Ishikawa (cell line): ENCODE results near the gene RORC.

ENCODE experiments used
- CEBPB ChIP-seq: IDR thresholded peaks from 2 replicates; pipeline ENCODE4 v1.6.1; 2012
- CREB1 ChIP-seq: IDR thresholded peaks from 2 replicates; pipeline ENCODE4 v1.6.1; 2012; ENCODE audit warnings: low read depth
- EGR1 ChIP-seq: IDR thresholded peaks from 2 replicates; pipeline ENCODE4 v1.6.1; 2012
- EP300 ChIP-seq: IDR thresholded peaks from 2 replicates; pipeline ENCODE4 v1.6.1; 2012; ENCODE audit warnings: borderline replicate concordance
- FOXM1 ChIP-seq: IDR thresholded peaks from 2 replicates; pipeline ENCODE4 v1.6.1; 2012; ENCODE audit warnings: low read depth, borderline replicate concordance
- NFIC ChIP-seq: IDR thresholded peaks from 2 replicates; pipeline ENCODE4 v1.6.1; 2012
- RAD21 ChIP-seq: IDR thresholded peaks from 2 replicates; pipeline ENCODE4 v1.6.1; 2012; ENCODE audit warnings: low read depth
- TAF1 ChIP-seq: IDR thresholded peaks from 2 replicates; pipeline ENCODE4 v1.6.1; 2012; ENCODE audit warnings: low read depth, mild to moderate bottlenecking
- TCF12 ChIP-seq: IDR thresholded peaks from 2 replicates; pipeline ENCODE4 v1.6.1; 2012; ENCODE audit warnings: low read depth
- TEAD4 ChIP-seq: IDR thresholded peaks from 2 replicates; pipeline ENCODE4 v1.6.1; 2012
- YY1 ChIP-seq: IDR thresholded peaks from 2 replicates; pipeline ENCODE4 v1.6.1; 2012; ENCODE audit warnings: low read depth
- ZBTB7A ChIP-seq: IDR thresholded peaks from 2 replicates; pipeline ENCODE4 v1.6.1; 2012; ENCODE audit warnings: low read depth
- TF ChIP-seq, protein P1 (sequence below): IDR thresholded peaks from 2 replicates; pipeline ENCODE4 v1.6.1; 2012
- TF ChIP-seq, protein P2 (sequence below): IDR thresholded peaks from 2 replicates; pipeline ENCODE4 v1.6.1; 2012; ENCODE audit warnings: low read depth, mild to moderate bottlenecking
- TF ChIP-seq, protein P3 (sequence below): IDR thresholded peaks from 2 replicates; pipeline ENCODE4 v1.6.1; 2012

RORC gene

DNA sequence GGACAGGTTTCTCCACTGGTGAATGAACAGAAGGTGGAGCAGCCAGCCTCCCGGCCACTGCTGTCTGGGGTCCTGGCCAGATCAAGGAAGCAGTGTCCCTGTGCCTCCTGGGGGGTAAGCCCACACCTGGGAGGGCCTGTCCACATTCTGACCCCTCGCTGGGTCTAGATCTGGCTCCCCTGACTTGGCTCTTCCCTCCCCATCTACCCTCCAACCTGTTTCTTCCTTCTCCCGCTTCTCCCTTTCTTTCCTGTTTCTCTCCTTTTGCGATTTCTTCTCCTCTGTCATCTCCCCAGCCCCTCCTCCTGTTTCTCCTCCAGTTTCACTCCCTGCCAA is 378 bp downstream of the RORC start:
- TF ChIP-seq ZBTB7A (no peak), EGR1 (no peak), CREB1 (no peak), TCF12 (no peak), CEBPB (no peak), FOXM1 (no peak), YY1 (no peak), NFIC (no peak), TAF1 (no peak)
- TF ChIP-seq, protein P1, sequence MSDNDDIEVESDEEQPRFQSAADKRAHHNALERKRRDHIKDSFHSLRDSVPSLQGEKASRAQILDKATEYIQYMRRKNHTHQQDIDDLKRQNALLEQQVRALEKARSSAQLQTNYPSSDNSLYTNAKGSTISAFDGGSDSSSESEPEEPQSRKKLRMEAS: no peak
- TF ChIP-seq, protein P2, sequence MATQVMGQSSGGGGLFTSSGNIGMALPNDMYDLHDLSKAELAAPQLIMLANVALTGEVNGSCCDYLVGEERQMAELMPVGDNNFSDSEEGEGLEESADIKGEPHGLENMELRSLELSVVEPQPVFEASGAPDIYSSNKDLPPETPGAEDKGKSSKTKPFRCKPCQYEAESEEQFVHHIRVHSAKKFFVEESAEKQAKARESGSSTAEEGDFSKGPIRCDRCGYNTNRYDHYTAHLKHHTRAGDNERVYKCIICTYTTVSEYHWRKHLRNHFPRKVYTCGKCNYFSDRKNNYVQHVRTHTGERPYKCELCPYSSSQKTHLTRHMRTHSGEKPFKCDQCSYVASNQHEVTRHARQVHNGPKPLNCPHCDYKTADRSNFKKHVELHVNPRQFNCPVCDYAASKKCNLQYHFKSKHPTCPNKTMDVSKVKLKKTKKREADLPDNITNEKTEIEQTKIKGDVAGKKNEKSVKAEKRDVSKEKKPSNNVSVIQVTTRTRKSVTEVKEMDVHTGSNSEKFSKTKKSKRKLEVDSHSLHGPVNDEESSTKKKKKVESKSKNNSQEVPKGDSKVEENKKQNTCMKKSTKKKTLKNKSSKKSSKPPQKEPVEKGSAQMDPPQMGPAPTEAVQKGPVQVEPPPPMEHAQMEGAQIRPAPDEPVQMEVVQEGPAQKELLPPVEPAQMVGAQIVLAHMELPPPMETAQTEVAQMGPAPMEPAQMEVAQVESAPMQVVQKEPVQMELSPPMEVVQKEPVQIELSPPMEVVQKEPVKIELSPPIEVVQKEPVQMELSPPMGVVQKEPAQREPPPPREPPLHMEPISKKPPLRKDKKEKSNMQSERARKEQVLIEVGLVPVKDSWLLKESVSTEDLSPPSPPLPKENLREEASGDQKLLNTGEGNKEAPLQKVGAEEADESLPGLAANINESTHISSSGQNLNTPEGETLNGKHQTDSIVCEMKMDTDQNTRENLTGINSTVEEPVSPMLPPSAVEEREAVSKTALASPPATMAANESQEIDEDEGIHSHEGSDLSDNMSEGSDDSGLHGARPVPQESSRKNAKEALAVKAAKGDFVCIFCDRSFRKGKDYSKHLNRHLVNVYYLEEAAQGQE: no peak

- TF ChIP-seq, protein P3, sequence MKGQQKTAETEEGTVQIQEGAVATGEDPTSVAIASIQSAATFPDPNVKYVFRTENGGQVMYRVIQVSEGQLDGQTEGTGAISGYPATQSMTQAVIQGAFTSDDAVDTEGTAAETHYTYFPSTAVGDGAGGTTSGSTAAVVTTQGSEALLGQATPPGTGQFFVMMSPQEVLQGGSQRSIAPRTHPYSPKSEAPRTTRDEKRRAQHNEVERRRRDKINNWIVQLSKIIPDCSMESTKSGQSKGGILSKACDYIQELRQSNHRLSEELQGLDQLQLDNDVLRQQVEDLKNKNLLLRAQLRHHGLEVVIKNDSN: no peak
- no peak for TF ChIP-seq EGR1
- no peak for TF ChIP-seq FOXM1
- TF ChIP-seq EP300: no peak
- TF ChIP-seq, protein P2: no peak
- no peak for TF ChIP-seq TCF12
- TF ChIP-seq YY1: no peak
- TF ChIP-seq TEAD4: no peak
- no peak for TF ChIP-seq RAD21
- TF ChIP-seq CEBPB: no peak
These were observed 1.5 kb downstream of the RORC start for GRCh38 chr1:151830055-151830454.

DNA sequence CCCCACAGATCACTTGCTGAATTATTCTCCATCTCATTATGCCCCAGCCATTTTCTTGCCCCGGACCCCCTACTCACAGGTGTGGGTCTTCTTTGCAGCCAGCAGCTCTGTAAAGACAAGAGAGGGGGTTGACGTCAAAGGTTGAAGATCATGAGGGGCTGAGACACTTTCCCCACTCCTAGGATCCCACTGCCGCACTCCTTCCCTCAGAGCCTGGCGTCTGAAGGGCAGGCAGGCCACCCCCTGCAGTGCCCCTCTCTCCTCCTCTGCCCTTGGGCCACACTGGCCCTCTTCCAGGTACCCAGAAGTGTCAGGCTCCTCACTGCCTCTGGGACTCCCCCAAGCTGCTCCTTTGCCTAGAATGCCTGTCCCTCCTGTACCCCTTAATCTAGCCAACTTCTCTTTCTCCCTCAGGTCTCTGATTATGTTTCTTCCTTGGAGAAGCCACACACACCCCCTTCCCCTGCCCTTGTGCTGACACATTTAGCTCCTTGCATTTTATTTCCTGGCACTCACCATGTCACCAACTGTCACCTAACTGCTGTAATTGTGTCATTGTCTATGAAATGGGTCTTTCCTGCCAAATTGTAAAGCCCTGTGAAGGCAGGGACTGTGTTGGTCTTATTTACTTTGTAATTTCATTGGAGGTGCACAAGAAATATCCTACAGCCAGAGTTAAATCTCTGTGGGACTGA is 2.1 kb downstream of the RORC start:
- TF ChIP-seq TAF1: no peak
- TF ChIP-seq YY1: no peak
- TF ChIP-seq CREB1: no peak
- no peak for TF ChIP-seq TEAD4
- TF ChIP-seq ZBTB7A: no peak
- no peak for TF ChIP-seq CEBPB
- no peak for TF ChIP-seq NFIC
- no peak for TF ChIP-seq RAD21
- TF ChIP-seq FOXM1: no peak
- TF ChIP-seq, protein P3: no peak
- TF ChIP-seq TCF12: no peak
- no peak for TF ChIP-seq EGR1
- TF ChIP-seq, protein P2: no peak
- TF ChIP-seq EP300: no peak

DNA sequence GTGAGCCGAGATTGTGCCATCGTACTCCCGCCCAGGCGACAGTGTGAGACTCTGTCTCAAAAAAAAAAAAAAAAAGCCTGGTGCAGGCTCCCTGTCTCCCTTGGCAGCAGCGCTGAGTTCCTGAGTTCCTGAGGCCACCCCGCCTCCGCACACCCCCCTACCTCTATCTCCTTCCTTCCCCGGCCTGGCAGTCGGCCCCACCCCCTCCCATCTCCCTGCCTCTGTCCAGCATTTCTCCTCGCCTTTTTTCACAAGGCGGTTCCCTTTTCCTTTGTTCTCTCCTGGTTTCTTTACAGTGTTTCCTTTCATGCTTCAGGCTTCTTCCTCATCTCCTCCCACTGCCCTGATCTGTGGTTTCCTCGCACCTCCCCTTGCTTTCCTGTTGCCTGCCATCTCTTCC is 2.7 kb downstream of the RORC start:
- TF ChIP-seq FOXM1 (no peak), TAF1 (no peak), EGR1 (peak; percentile 80)
- TF ChIP-seq, protein P2: peak; percentile 83
